Activated CD4-positive, alpha-beta T cell treated with anti-CD3 and anti-CD28 coated beads, Interleukin-2, amount 10 ng/mL, durations not matched to agents 7 days and 5 days (primary cell): ENCODE measurements around the gene MICAL3. TPM values are rescaled to one million over a fixed set of nuclear protein-coding genes. Genes with fewer than 3 reads are reported as not detected.
"Not testable (repeated sequence)": the region's sequence is repeated elsewhere in the genome, so short reads cannot be mapped to it uniquely, and the experiment has no call there.

Experiments
- CTCF ChIA-PET: fragments of 350-600 bp; sonication (Branson Sonifier 250); formaldehyde crosslinking; loops from one replicate; lab custom pipeline; 2021; ENCODE audit warnings: antibody characterized with exemption; lab: Charles Lee
- POLR2A ChIA-PET: fragments of 350-600 bp; sonication (Branson Sonifier 250); formaldehyde crosslinking; loops from one replicate; lab custom pipeline; 2021; ENCODE audit warnings: antibody characterized with exemption; lab: Charles Lee
- DNase-seq: peaks from one replicate; pipeline ENCODE4 v3.0.0-alpha.2; 2020
- H3K27ac Mint-ChIP-seq: one replicate; pipeline ENCODE4 v1.8.0; 2021; ENCODE audit warnings: mild to moderate bottlenecking, moderate library complexity, mixed read lengths
- H3K27me3 Mint-ChIP-seq: one replicate; pipeline ENCODE4 v1.8.0; 2021; ENCODE audit warnings: mixed read lengths
- H3K36me3 Mint-ChIP-seq: one replicate; pipeline ENCODE4 v1.8.0; 2021; ENCODE audit warnings: low read depth, mixed read lengths
- H3K4me1 Mint-ChIP-seq: one replicate; pipeline ENCODE4 v1.8.0; 2021; ENCODE audit warnings: mixed read lengths
- H3K4me3 Mint-ChIP-seq: one replicate; pipeline ENCODE4 v1.8.0; 2021; ENCODE audit warnings: mild to moderate bottlenecking, moderate library complexity, mixed read lengths
- H3K9me3 Mint-ChIP-seq: one replicate; pipeline ENCODE4 v1.8.0; 2021; ENCODE audit warnings: mixed read lengths
- total RNA-seq, 2 experiments: library from RNA; stranded (reverse); gene quantifications; one replicate each; pipeline ENCODE4 v1.2.3, GENCODE V29; 2021

MICAL3 gene
- total RNA-seq, 2 experiments from 2014 or later = 19.1 to 21.4 TPM

DNA sequence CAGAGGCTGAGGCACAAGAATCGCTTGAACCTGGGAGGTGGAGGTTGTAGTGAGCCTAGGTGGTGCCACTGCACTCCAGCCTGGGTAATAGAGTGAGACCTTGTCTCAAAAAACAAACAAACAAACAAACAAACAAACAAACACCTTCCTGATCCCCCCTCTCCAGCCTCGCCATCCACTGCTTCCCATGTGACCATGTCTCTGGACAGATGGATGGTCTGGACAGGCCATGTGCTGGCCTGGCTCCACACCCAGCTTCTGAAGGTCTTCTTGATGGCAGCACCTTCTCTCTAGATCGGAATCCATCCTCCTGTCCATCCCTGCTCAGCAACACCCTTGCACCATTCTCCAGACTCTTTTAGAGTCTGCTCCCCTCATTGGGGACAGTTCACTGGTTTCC lies 42.8 kb upstream of the MICAL3 start:
- no peaks in the 10 kb centered on the region for H3K9me3 Mint-ChIP-seq
- CTCF ChIA-PET = no interaction called here
- H3K27ac Mint-ChIP-seq = no peak overlapping the region
- no peak overlapping the region for H3K4me3 Mint-ChIP-seq
- H3K36me3 Mint-ChIP-seq = no peaks in the 10 kb centered on the region
- peaks cover 38% of the 10 kb centered on the region for H3K27me3 Mint-ChIP-seq
- no peak for DNase-seq
- POLR2A ChIA-PET = no interaction called here
- H3K4me1 Mint-ChIP-seq = no peaks in the 10 kb centered on the region

DNA sequence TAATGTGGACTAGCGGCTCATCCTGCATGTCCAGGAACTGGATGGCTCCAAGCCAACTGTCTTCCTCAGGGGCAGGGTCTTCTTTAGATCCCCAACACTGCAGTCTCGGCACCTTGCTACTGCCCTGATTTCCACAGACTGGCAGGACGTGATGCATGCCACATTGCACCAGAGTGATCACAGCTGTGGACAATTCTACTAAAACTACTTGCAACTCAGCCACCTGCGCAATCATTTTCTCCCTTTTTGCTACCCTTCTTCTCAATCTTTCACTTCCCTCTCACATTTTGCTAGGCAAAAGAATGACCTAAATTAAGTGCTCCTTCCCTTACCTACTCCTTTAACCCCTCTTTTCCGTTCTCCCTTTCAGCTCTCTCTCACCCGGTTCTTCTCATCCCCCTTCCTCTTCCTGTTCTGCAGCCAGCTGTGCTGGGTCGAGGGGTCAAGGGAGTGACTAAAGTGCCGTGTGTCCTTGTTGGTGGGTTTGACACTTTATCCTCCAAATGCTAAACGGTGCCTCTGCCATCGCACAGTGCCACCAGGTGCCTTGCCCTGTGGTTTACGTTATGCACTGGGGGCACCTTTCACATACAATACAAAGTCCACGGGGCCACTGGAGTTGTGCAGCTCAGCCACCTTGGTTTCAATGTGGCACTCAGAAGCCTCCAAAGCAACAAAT lies 42.0 kb upstream of the MICAL3 start:
- Mint-ChIP-seq H3K27ac (no peak overlapping the region), H3K27me3 (peaks cover 38% of the 10 kb centered on the region), H3K36me3 (no peaks in the 10 kb centered on the region), H3K9me3 (no peaks in the 10 kb centered on the region), H3K4me1 (no peaks in the 10 kb centered on the region), H3K4me3 (no peak overlapping the region)
- CTCF ChIA-PET = interaction anchor here (1.6 kb wide), 1 partner anchor 9 kb away, joined by 4 read pairs; no protein-coding TSS in a partner anchor
- no peak for DNase-seq
- POLR2A ChIA-PET = no interaction called here

- H3K36me3 Mint-ChIP-seq = no peaks in the 10 kb centered on the region
- peaks cover 38% of the 10 kb centered on the region for H3K27me3 Mint-ChIP-seq
- no peak overlapping the region for H3K27ac Mint-ChIP-seq
- H3K4me3 Mint-ChIP-seq = no peak overlapping the region
- no peak for DNase-seq
- H3K9me3 Mint-ChIP-seq = no peaks in the 10 kb centered on the region
- CTCF ChIA-PET = interaction anchor here (1.6 kb wide), 1 partner anchor 10 kb away, joined by 4 read pairs; no protein-coding TSS in a partner anchor
- no peaks in the 10 kb centered on the region for H3K4me1 Mint-ChIP-seq
- POLR2A ChIA-PET = no interaction called here
Measured at GRCh38 chr22:18065256-18065655, 40.9 kb upstream of the MICAL3 start.

- no peaks in the 10 kb centered on the region for H3K9me3 Mint-ChIP-seq
- no peak overlapping the region for H3K27ac Mint-ChIP-seq
- CTCF ChIA-PET = no interaction called here
Measured at GRCh38 chr22:18064636-18065035, 40.3 kb upstream of the MICAL3 start.

GRCh38 chr22:18063715-18064114 lies 39.4 kb upstream of the MICAL3 start:
- H3K9me3 Mint-ChIP-seq, H3K36me3 Mint-ChIP-seq, POLR2A ChIA-PET, H3K27ac Mint-ChIP-seq, DNase-seq, H3K4me1 Mint-ChIP-seq, H3K4me3 Mint-ChIP-seq: not testable (repeated sequence)
- CTCF ChIA-PET = interaction anchor here (1.2 to 2.3 kb wide), 3 partner anchors 12 to 233 kb away, joined by 3 to 7 read pairs (median 4); partner anchors contain the start of gene MICAL3
- peaks cover 33% of the 10 kb centered on the region for H3K27me3 Mint-ChIP-seq

More at GRCh38 chr22:18064636-18065035, 40.3 kb upstream of the MICAL3 start:
- POLR2A ChIA-PET = no interaction called here
- DNase-seq = no peak
- H3K4me3 Mint-ChIP-seq = no peak overlapping the region
- H3K27me3 Mint-ChIP-seq = peaks cover 38% of the 10 kb centered on the region
- H3K36me3 Mint-ChIP-seq = no peaks in the 10 kb centered on the region
- H3K4me1 Mint-ChIP-seq = no peaks in the 10 kb centered on the region

- Mint-ChIP-seq H3K27me3 (peaks cover 34% of the 10 kb centered on the region), H3K4me1 (no peaks in the 10 kb centered on the region), H3K9me3 (no peaks in the 10 kb centered on the region), H3K36me3 (no peaks in the 10 kb centered on the region), H3K27ac (no peak overlapping the region), H3K4me3 (no peak overlapping the region)
- POLR2A ChIA-PET = no interaction called here
- DNase-seq = no peak
- CTCF ChIA-PET = interaction anchor here (0.7 to 2.3 kb wide), 4 partner anchors 13 to 233 kb away, joined by 3 to 7 read pairs (median 4); partner anchors contain the start of gene MICAL3
Measured at GRCh38 chr22:18063306-18063705, 38.9 kb upstream of the MICAL3 start.

- DNase-seq = no peak
- H3K9me3 Mint-ChIP-seq = no peaks in the 10 kb centered on the region
- no peak overlapping the region for H3K27ac Mint-ChIP-seq
- peaks cover 31% of the 10 kb centered on the region for H3K27me3 Mint-ChIP-seq
- no peak overlapping the region for H3K4me3 Mint-ChIP-seq
- CTCF ChIA-PET = interaction anchor here (0.7 to 2.3 kb wide), 2 partner anchors 14 to 66 kb away, joined by 4 to 7 read pairs; no protein-coding TSS in a partner anchor
- no peaks in the 10 kb centered on the region for H3K36me3 Mint-ChIP-seq
- no peaks in the 10 kb centered on the region for H3K4me1 Mint-ChIP-seq
- POLR2A ChIA-PET = no interaction called here
Measured at GRCh38 chr22:18062421-18062820, 38.1 kb upstream of the MICAL3 start.

- Mint-ChIP-seq H3K9me3 (no peaks in the 10 kb centered on the region), H3K27ac (no peak overlapping the region), H3K27me3 (peaks cover 21% of the 10 kb centered on the region), H3K4me3 (no peak overlapping the region), H3K4me1 (peaks cover 4% of the 10 kb centered on the region), H3K36me3 (no peaks in the 10 kb centered on the region)
- DNase-seq = no peak
- POLR2A ChIA-PET = no interaction called here
- CTCF ChIA-PET = interaction anchor here (0.6 kb wide), 1 partner anchor 231 kb away, joined by 3 read pairs; no protein-coding TSS in a partner anchor
Measured at GRCh38 chr22:18060646-18061620, 36.6 kb upstream of the MICAL3 start.

GRCh38 chr22:18059991-18060390 lies 35.6 kb upstream of the MICAL3 start:
- no peak for DNase-seq
- ChIA-PET CTCF (no interaction called here), POLR2A (no interaction called here)
- Mint-ChIP-seq H3K27ac (no peak overlapping the region), H3K9me3 (no peaks in the 10 kb centered on the region), H3K27me3 (peaks cover 13% of the 10 kb centered on the region), H3K4me3 (no peak overlapping the region), H3K36me3 (no peaks in the 10 kb centered on the region), H3K4me1 (peaks cover 4% of the 10 kb centered on the region)

DNA sequence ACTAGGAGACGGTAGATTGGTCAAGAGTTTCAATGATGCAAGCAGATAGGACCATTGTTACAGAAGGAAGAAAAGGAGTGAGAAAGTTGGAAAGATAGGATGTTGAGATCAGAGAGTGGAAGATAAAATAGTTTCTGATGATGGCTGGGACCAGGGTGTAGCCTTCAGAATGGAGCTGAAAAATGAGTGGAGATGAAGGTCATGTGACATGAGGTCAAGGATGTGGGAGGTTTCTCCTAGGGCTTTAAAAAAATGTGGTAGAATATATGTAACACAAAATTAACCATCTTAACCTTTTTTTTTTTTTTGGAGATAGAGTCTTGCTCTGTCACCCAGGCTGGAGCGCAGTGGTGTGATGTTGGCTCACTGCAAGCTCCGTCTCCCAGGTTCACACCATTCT lies 35.1 kb upstream of the MICAL3 start:
- no peak overlapping the region for H3K27ac Mint-ChIP-seq
- H3K4me1 Mint-ChIP-seq = peaks cover 4% of the 10 kb centered on the region
- H3K4me3 Mint-ChIP-seq = no peak overlapping the region
- no peaks in the 10 kb centered on the region for H3K36me3 Mint-ChIP-seq
- POLR2A ChIA-PET = no interaction called here
- peaks cover 8% of the 10 kb centered on the region for H3K27me3 Mint-ChIP-seq
- CTCF ChIA-PET = no interaction called here
- H3K9me3 Mint-ChIP-seq = no peaks in the 10 kb centered on the region
- no peak for DNase-seq

GRCh38 chr22:18059094-18059417 lies 34.7 kb upstream of the MICAL3 start:
- CTCF ChIA-PET = interaction anchor here (0.7 kb wide), 1 partner anchor 35 kb away, joined by 3 read pairs; no protein-coding TSS in a partner anchor
- POLR2A ChIA-PET = no interaction called here
- Mint-ChIP-seq H3K4me1 (peaks cover 4% of the 10 kb centered on the region), H3K9me3 (no peaks in the 10 kb centered on the region), H3K27ac (no peak overlapping the region), H3K36me3 (no peaks in the 10 kb centered on the region), H3K4me3 (no peak overlapping the region), H3K27me3 (peaks cover 7% of the 10 kb centered on the region)
- no peak for DNase-seq

DNA sequence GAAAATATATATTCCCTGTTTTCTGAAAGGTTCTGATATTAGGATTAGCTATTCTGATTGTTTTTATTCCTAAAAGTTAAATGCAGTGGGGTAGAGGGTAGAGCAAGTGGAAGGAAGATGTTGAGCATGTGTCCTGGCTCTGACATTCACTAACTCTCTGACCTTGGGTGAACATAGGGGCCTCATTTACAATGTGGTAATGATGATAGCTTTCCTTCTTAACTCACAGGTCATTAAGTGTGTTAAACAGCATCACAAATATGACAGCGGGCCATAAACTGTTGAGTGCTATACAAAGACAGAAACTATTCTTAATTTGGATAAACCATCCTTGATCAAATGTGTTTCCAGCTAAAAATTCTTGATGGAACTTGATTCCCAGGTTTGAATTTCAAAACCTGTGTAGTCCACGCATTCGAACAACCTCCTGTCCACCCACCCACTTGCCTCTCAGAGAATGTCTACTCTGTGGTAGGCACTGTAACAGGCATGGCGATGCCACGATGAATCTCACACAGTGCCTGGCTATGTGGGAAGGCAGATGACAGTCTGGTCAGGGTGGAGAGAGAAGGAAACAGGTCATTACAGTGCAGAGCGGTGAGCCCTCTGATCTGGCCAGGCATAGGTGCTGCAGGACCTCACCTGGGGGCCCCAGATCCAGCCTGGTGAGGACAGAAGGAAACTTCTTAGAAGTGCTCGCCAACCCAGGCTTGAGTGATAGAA lies 34.2 kb upstream of the MICAL3 start:
- no peak overlapping the region for H3K4me3 Mint-ChIP-seq
- peaks cover 7% of the 10 kb centered on the region for H3K27me3 Mint-ChIP-seq
- no peak overlapping the region for H3K27ac Mint-ChIP-seq
- CTCF ChIA-PET = interaction anchor here (0.7 kb wide), 1 partner anchor 36 kb away, joined by 3 read pairs; no protein-coding TSS in a partner anchor
- no peaks in the 10 kb centered on the region for H3K36me3 Mint-ChIP-seq
- POLR2A ChIA-PET = no interaction called here
- DNase-seq = no peak
- H3K9me3 Mint-ChIP-seq = no peaks in the 10 kb centered on the region
- peaks cover 4% of the 10 kb centered on the region for H3K4me1 Mint-ChIP-seq
